K562 (cell line): ENCODE measurements around the gene GLRX3. TPM values are rescaled to one million over a fixed set of nuclear protein-coding genes. Genes with fewer than 3 reads are reported as not detected.
A peak's percentile ranks its signal among the peaks of the same experiment; 100 is the strongest.

Experiments used
- ASH1L ChIP-seq: fragments of 450-650 bp; IDR thresholded peaks from 2 replicates; pipeline ENCODE4 v1.6.1; 2018; ENCODE audit warnings: borderline replicate concordance, mild to moderate bottlenecking, low read depth; ENCODE audit not compliant: partially characterized antibody
- KDM2B ChIP-seq: fragments of 250-450 bp; sonication (Bioruptor Pico); IDR thresholded peaks from 2 replicates; pipeline ENCODE4 v1.8.0; 2021; ENCODE audit warnings: mild to moderate bottlenecking, moderate library complexity
- SRF ChIP-seq, 2 experiments: fragments of 250-450, 450-650 bp in 1 of 2; sonication (Bioruptor Pico) in 1 of 2; sonication (generic) in 1 of 2; formaldehyde crosslinking; IDR thresholded peaks; 2 replicates each; pipeline versions ENCODE4 v1.5.0 to v1.5.1; 2020 to 2022; ENCODE audit warnings: mild to moderate bottlenecking in 1 of 2, missing genetic modification reagents in 1 of 2
- TAF1 ChIP-seq: IDR thresholded peaks from 2 replicates; pipeline ENCODE4 v1.6.1; 2011; ENCODE audit warnings: mild to moderate bottlenecking, low read length, moderate library complexity; ENCODE audit not compliant: insufficient read depth, control insufficient read depth, severe bottlenecking; ENCODE audit errors: extremely low read depth
- XRCC4 ChIP-seq: IDR thresholded peaks from one replicate; pipeline ENCODE4 v1.6.1; 2011; ENCODE audit not compliant: insufficient read depth, insufficient read length; ENCODE audit errors: extremely low read depth
- YY1 ChIP-seq, 3 experiments: IDR thresholded peaks; 2 replicates each; pipeline ENCODE4 v1.6.1; 2011; ENCODE audit warnings: low read length in 2 of 3, mild to moderate bottlenecking in 2 of 3, moderate library complexity in 2 of 3, borderline replicate concordance in 1 of 3, control low read depth in 1 of 3, low read depth in 1 of 3; ENCODE audit not compliant: insufficient read depth in 3 of 3, insufficient replicate concordance in 2 of 3, control insufficient read depth in 1 of 3, insufficient read length in 1 of 3; ENCODE audit errors: extremely low read depth in 1 of 3
- ZNF589 ChIP-seq: fragments of 200-800 bp; sonication (Bioruptor generic); IDR thresholded peaks from 2 replicates; pipeline ENCODE4 v1.6.1; 2016; ENCODE audit warnings: low read depth, missing genetic modification characterization, missing compliant biosample characterization
- polyA plus RNA-seq, 8 experiments: library from polyadenylated mRNA; depleted of rRNA in 4 of 8; stranded (reverse) in 5 of 8; unstranded in 3 of 8; fragments of >200 nt; fragmentation: Nextera tagmentation in 2 of 8; fragmentation: Illumina TruSeq in 1 of 8; extraction: Ambion mirVana in 2 of 8; extraction: Trizol in 1 of 8; gene quantifications; 2 replicates each; pipeline versions ENCODE4 v1.2.1 to v1.2.3, GENCODE V29; 2011 to 2014; ENCODE audit warnings: inconsistent platforms in 1 of 8, missing spikeins in 1 of 8
- total RNA-seq, 7 experiments: library from RNA; depleted of rRNA in 6 of 7; stranded (reverse); fragments of >200 nt in 6 of 7; fragmentation: Illumina TruSeq in 2 of 7; extraction: Trizol in 2 of 7; gene quantifications; 2 replicates each; pipeline versions ENCODE4 v1.2.1 to v1.2.3, GENCODE V29; 2011 to 2021; ENCODE audit warnings: low replicate concordance in 1 of 7
- TF ChIP-seq, protein P1 (sequence below), 2 experiments: IDR thresholded peaks; 2 replicates each; pipeline ENCODE4 v1.6.1; 2011; ENCODE audit warnings: borderline replicate concordance in 1 of 2, control low read depth in 1 of 2, low read depth in 1 of 2, low read length in 1 of 2, mild to moderate bottlenecking in 1 of 2, mixed read lengths in 1 of 2, moderate library complexity in 1 of 2; ENCODE audit not compliant: insufficient read depth in 1 of 2, insufficient read length in 1 of 2, poor library complexity in 1 of 2, severe bottlenecking in 1 of 2; ENCODE audit errors: extremely low read depth in 1 of 2
- TF ChIP-seq, protein P2 (sequence below): fragments of 450-650 bp; IDR thresholded peaks from 2 replicates; pipeline ENCODE4 v1.6.1; 2016
- TF ChIP-seq, protein P3 (sequence below): fragments of 250-450 bp; sonication (Bioruptor Pico); IDR thresholded peaks from 2 replicates; pipeline ENCODE4 v1.4.0; 2020
- TF ChIP-seq, protein P4 (sequence below), 2 experiments: fragments of 450-650 bp; IDR thresholded peaks; 2 replicates each; pipeline ENCODE4 v1.6.1; 2018; ENCODE audit warnings: mild to moderate bottlenecking in 2 of 2, low read depth in 1 of 2; ENCODE audit not compliant: partially characterized antibody in 2 of 2

Gene GLRX3
- total and polyA plus RNA-seq, 9 of the 15 experiments (the other 6 are each of a cell fraction or from before 2014, with no cell fraction given): 115 to 190 (median 169) TPM

DNA sequence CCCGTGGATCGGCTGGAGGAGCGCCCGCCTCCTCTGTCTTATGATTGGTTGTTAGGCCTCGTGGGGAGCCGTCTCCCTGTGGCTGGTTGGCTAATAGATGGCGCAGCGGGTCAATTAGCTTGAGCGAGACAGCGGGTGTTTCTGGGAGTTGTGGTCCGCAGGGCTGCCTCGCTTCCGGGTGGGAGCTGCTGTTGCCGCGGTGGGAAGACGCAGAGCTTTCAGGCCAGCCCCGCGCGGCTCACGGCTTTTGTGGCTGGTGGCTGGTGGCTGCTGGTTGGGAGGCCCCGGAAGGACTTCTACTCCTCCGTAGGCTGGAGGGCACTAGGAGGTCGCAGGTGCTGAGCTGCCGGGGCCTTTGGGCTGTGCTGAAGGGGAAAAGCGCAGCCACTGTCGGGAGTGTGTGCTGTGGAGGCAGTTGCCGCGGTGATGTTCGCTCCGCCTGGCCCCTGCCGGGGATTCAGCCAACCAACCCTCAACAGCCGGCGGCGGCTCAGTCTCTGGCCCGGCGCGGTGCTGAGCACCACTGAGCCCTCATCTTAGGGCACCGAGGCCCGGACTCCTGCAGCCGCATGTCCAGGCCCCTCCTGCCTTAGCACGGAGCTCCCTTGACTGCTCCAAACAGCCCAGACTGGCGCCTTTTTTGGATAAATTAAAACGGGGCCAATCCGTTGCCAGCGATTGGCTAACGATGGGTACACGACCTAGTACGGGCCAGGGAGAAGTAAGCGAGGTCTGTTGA lies 24.9 kb upstream of the GLRX3 start (continued):
- TF ChIP-seq SRF (CRISPR knock-in tag; IDR thresholded peaks at IDR 0.05): no peak
- TF ChIP-seq, protein P1, sequence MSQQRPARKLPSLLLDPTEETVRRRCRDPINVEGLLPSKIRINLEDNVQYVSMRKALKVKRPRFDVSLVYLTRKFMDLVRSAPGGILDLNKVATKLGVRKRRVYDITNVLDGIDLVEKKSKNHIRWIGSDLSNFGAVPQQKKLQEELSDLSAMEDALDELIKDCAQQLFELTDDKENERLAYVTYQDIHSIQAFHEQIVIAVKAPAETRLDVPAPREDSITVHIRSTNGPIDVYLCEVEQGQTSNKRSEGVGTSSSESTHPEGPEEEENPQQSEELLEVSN (IDR thresholded peaks at IDR 0.05; ENCODE audit: borderline replicate concordance in 1 of 2, extremely low read depth in 1 of 2, insufficient read depth in 1 of 2, insufficient read length in 1 of 2, low read depth in 1 of 2, low read length in 1 of 2, poor library complexity in 1 of 2, severe bottlenecking in 1 of 2): peak; percentile 8 to 18
- TF ChIP-seq, protein P2, sequence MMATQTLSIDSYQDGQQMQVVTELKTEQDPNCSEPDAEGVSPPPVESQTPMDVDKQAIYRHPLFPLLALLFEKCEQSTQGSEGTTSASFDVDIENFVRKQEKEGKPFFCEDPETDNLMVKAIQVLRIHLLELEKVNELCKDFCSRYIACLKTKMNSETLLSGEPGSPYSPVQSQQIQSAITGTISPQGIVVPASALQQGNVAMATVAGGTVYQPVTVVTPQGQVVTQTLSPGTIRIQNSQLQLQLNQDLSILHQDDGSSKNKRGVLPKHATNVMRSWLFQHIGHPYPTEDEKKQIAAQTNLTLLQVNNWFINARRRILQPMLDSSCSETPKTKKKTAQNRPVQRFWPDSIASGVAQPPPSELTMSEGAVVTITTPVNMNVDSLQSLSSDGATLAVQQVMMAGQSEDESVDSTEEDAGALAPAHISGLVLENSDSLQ: peak; percentile 98
- TF ChIP-seq TAF1: peak; percentile 45
- TF ChIP-seq, protein P3, sequence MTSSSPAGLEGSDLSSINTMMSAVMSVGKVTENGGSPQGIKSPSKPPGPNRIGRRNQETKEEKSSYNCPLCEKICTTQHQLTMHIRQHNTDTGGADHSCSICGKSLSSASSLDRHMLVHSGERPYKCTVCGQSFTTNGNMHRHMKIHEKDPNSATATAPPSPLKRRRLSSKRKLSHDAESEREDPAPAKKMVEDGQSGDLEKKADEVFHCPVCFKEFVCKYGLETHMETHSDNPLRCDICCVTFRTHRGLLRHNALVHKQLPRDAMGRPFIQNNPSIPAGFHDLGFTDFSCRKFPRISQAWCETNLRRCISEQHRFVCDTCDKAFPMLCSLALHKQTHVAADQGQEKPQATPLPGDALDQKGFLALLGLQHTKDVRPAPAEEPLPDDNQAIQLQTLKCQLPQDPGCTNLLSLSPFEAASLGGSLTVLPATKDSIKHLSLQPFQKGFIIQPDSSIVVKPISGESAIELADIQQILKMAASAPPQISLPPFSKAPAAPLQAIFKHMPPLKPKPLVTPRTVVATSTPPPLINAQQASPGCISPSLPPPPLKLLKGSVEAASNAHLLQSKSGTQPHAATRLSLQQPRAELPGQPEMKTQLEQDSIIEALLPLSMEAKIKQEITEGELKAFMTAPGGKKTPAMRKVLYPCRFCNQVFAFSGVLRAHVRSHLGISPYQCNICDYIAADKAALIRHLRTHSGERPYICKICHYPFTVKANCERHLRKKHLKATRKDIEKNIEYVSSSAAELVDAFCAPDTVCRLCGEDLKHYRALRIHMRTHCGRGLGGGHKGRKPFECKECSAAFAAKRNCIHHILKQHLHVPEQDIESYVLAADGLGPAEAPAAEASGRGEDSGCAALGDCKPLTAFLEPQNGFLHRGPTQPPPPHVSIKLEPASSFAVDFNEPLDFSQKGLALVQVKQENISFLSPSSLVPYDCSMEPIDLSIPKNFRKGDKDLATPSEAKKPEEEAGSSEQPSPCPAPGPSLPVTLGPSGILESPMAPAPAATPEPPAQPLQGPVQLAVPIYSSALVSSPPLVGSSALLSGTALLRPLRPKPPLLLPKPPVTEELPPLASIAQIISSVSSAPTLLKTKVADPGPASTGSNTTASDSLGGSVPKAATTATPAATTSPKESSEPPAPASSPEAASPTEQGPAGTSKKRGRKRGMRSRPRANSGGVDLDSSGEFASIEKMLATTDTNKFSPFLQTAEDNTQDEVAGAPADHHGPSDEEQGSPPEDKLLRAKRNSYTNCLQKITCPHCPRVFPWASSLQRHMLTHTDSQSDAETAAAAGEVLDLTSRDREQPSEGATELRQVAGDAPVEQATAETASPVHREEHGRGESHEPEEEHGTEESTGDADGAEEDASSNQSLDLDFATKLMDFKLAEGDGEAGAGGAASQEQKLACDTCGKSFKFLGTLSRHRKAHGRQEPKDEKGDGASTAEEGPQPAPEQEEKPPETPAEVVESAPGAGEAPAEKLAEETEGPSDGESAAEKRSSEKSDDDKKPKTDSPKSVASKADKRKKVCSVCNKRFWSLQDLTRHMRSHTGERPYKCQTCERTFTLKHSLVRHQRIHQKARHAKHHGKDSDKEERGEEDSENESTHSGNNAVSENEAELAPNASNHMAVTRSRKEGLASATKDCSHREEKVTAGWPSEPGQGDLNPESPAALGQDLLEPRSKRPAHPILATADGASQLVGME: peak; percentile 77; the same call in 1 of the 2 replicates
- TF ChIP-seq, protein P4, sequence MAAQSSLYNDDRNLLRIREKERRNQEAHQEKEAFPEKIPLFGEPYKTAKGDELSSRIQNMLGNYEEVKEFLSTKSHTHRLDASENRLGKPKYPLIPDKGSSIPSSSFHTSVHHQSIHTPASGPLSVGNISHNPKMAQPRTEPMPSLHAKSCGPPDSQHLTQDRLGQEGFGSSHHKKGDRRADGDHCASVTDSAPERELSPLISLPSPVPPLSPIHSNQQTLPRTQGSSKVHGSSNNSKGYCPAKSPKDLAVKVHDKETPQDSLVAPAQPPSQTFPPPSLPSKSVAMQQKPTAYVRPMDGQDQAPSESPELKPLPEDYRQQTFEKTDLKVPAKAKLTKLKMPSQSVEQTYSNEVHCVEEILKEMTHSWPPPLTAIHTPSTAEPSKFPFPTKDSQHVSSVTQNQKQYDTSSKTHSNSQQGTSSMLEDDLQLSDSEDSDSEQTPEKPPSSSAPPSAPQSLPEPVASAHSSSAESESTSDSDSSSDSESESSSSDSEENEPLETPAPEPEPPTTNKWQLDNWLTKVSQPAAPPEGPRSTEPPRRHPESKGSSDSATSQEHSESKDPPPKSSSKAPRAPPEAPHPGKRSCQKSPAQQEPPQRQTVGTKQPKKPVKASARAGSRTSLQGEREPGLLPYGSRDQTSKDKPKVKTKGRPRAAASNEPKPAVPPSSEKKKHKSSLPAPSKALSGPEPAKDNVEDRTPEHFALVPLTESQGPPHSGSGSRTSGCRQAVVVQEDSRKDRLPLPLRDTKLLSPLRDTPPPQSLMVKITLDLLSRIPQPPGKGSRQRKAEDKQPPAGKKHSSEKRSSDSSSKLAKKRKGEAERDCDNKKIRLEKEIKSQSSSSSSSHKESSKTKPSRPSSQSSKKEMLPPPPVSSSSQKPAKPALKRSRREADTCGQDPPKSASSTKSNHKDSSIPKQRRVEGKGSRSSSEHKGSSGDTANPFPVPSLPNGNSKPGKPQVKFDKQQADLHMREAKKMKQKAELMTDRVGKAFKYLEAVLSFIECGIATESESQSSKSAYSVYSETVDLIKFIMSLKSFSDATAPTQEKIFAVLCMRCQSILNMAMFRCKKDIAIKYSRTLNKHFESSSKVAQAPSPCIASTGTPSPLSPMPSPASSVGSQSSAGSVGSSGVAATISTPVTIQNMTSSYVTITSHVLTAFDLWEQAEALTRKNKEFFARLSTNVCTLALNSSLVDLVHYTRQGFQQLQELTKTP (IDR thresholded peaks at IDR 0.05; ENCODE audit: low read depth in 1 of 2, partially characterized antibody in 2 of 2): peak in 1 of 2 experiments; percentile 74
- peak; percentile 91 for TF ChIP-seq ASH1L
- no peak for TF ChIP-seq XRCC4
- no peak for TF ChIP-seq KDM2B (CRISPR knock-in tag)
- no peak for TF ChIP-seq YY1 (IDR thresholded peaks at IDR 0.05; ENCODE audit: borderline replicate concordance in 1 of 3, control insufficient read depth in 1 of 3, extremely low read depth in 1 of 3, insufficient read depth in 3 of 3, insufficient read length in 1 of 3, insufficient replicate concordance in 2 of 3, low read depth in 1 of 3, low read length in 2 of 3)
- no peak for TF ChIP-seq ZNF589
